ENCODE measurements around the gene OR2A5. TPM values are rescaled to one million over a fixed set of nuclear protein-coding genes. Genes with fewer than 3 reads are reported as not detected.

OR2A5 gene
- polyA plus RNA-seq, 1 donor from 2014 or later: not detected

DNA sequence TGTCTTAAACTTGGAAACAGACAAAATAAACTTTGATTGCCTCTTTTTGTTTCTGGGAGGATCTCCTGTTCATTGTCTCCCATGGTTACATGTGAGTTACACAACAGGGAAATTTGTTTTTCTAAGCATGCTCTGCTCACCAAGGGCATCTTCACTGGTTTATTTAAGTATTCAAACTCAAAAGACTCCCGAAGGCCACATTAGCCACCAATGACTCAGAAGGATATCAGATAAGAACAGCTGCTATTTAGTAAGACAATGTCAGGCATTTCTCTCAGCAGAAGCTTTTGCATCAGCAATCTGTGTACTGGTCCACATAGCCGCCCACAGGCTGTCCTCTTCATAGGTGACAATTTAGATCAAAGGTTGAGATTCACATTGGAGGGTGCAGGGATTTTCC, 29.3 kb upstream of the OR2A5 start:
- Histone ChIP-seq H3K9me3 (ENCODE audit: low read length) (no peaks in the 10 kb centered on the region), H2AFZ (ENCODE audit: low read depth, low read length) (no peak overlapping the region), H4K20me1 (ENCODE audit: insufficient read depth) (no peaks in the 10 kb centered on the region), H3K9me2 (ENCODE audit: insufficient read depth, low read length) (no peaks in the 10 kb centered on the region), H3K4me2 (ENCODE audit: low read length) (no peak overlapping the region), H3K27ac (ENCODE audit: low read length) (no peak overlapping the region), H3K36me3 (ENCODE audit: insufficient read depth, low read length) (no peaks in the 10 kb centered on the region), H3F3A (ENCODE audit: insufficient read depth, low read length, poor library complexity, severe bottlenecking) (no peaks in the 10 kb centered on the region), H3K4me3 (ENCODE audit: low read length) (no peak overlapping the region), H3K79me2 (replicated peaks; ENCODE audit: insufficient read depth, low read length) (no peaks in the 10 kb centered on the region), H3K9ac (ENCODE audit: low read length) (no peak overlapping the region), H3K27me3 (ENCODE audit: insufficient read depth, low read depth, low read length) (no peaks in the 10 kb centered on the region)
- TF ChIP-seq POLR2AphosphoS5 (IDR thresholded peaks at IDR 0.05) (no peak), EP300 (conservative IDR thresholded peaks at IDR 0.05; ENCODE audit: poor library complexity, severe bottlenecking) (no peak), EZH2 (IDR thresholded peaks at IDR 0.05; ENCODE audit: borderline replicate concordance, insufficient read depth, low read length, poor library complexity, severe bottlenecking) (no peak), RAD21 (conservative IDR thresholded peaks at IDR 0.05) (no peak), TAF1 (IDR thresholded peaks at IDR 0.05; ENCODE audit: low read depth) (no peak), MXI1 (conservative IDR thresholded peaks at IDR 0.05; ENCODE audit: poor library complexity, severe bottlenecking) (no peak), SMC3 (conservative IDR thresholded peaks at IDR 0.05; ENCODE audit: poor library complexity) (no peak)
- TF ChIP-seq, protein P1, sequence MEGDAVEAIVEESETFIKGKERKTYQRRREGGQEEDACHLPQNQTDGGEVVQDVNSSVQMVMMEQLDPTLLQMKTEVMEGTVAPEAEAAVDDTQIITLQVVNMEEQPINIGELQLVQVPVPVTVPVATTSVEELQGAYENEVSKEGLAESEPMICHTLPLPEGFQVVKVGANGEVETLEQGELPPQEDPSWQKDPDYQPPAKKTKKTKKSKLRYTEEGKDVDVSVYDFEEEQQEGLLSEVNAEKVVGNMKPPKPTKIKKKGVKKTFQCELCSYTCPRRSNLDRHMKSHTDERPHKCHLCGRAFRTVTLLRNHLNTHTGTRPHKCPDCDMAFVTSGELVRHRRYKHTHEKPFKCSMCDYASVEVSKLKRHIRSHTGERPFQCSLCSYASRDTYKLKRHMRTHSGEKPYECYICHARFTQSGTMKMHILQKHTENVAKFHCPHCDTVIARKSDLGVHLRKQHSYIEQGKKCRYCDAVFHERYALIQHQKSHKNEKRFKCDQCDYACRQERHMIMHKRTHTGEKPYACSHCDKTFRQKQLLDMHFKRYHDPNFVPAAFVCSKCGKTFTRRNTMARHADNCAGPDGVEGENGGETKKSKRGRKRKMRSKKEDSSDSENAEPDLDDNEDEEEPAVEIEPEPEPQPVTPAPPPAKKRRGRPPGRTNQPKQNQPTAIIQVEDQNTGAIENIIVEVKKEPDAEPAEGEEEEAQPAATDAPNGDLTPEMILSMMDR (IDR thresholded peaks at IDR 0.05; ENCODE audit: poor library complexity, severe bottlenecking): no peak
- TF ChIP-seq, protein P2, sequence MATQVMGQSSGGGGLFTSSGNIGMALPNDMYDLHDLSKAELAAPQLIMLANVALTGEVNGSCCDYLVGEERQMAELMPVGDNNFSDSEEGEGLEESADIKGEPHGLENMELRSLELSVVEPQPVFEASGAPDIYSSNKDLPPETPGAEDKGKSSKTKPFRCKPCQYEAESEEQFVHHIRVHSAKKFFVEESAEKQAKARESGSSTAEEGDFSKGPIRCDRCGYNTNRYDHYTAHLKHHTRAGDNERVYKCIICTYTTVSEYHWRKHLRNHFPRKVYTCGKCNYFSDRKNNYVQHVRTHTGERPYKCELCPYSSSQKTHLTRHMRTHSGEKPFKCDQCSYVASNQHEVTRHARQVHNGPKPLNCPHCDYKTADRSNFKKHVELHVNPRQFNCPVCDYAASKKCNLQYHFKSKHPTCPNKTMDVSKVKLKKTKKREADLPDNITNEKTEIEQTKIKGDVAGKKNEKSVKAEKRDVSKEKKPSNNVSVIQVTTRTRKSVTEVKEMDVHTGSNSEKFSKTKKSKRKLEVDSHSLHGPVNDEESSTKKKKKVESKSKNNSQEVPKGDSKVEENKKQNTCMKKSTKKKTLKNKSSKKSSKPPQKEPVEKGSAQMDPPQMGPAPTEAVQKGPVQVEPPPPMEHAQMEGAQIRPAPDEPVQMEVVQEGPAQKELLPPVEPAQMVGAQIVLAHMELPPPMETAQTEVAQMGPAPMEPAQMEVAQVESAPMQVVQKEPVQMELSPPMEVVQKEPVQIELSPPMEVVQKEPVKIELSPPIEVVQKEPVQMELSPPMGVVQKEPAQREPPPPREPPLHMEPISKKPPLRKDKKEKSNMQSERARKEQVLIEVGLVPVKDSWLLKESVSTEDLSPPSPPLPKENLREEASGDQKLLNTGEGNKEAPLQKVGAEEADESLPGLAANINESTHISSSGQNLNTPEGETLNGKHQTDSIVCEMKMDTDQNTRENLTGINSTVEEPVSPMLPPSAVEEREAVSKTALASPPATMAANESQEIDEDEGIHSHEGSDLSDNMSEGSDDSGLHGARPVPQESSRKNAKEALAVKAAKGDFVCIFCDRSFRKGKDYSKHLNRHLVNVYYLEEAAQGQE (IDR thresholded peaks at IDR 0.05; ENCODE audit: borderline replicate concordance): no peak

DNA sequence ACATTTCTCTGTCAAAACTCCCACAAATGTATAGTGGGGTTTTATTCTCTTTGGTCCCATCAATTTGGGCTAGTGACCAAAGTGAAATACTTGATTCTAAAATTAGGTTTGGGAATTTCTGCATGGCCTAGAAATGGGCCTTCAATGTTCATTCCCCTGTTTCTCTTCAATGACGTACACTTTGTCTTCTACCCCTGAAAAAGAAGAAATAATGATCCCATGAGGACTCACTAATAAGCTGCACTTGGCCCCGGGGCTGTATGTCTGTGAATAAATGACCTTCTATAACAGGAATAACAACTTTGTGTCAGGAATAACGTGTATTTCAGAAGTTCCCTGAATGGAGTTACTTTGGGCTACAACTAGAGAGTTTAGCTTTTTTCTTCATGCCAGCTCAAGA, 28.4 kb upstream of the OR2A5 start:
- no peaks in the 10 kb centered on the region for H3F3A ChIP-seq (ENCODE audit: insufficient read depth, low read length, poor library complexity, severe bottlenecking)
- H3K9ac ChIP-seq (ENCODE audit: low read length): no peak overlapping the region
- no peaks in the 10 kb centered on the region for H3K36me3 ChIP-seq (ENCODE audit: insufficient read depth, low read length)
- TF ChIP-seq EZH2 (IDR thresholded peaks at IDR 0.05; ENCODE audit: borderline replicate concordance, insufficient read depth, low read length, poor library complexity, severe bottlenecking): no peak
- TF ChIP-seq, protein P2 (IDR thresholded peaks at IDR 0.05; ENCODE audit: borderline replicate concordance): no peak
- TF ChIP-seq SMC3 (conservative IDR thresholded peaks at IDR 0.05; ENCODE audit: poor library complexity): no peak
- TF ChIP-seq MXI1 (conservative IDR thresholded peaks at IDR 0.05; ENCODE audit: poor library complexity, severe bottlenecking): no peak
- H3K79me2 ChIP-seq (replicated peaks; ENCODE audit: insufficient read depth, low read length): no peaks in the 10 kb centered on the region
- H4K20me1 ChIP-seq (ENCODE audit: insufficient read depth): no peaks in the 10 kb centered on the region
- H3K27ac ChIP-seq (ENCODE audit: low read length): no peak overlapping the region
- no peak overlapping the region for H3K4me3 ChIP-seq (ENCODE audit: low read length)
- H2AFZ ChIP-seq (ENCODE audit: low read depth, low read length): no peak overlapping the region
- no peaks in the 10 kb centered on the region for H3K27me3 ChIP-seq (ENCODE audit: insufficient read depth, low read depth, low read length)
- no peaks in the 10 kb centered on the region for H3K9me2 ChIP-seq (ENCODE audit: insufficient read depth, low read length)
- no peak overlapping the region for H3K4me2 ChIP-seq (ENCODE audit: low read length)
- H3K9me3 ChIP-seq (ENCODE audit: low read length): no peaks in the 10 kb centered on the region
